ENCODE results near the gene SMC1A.

SMC1A gene

DNA sequence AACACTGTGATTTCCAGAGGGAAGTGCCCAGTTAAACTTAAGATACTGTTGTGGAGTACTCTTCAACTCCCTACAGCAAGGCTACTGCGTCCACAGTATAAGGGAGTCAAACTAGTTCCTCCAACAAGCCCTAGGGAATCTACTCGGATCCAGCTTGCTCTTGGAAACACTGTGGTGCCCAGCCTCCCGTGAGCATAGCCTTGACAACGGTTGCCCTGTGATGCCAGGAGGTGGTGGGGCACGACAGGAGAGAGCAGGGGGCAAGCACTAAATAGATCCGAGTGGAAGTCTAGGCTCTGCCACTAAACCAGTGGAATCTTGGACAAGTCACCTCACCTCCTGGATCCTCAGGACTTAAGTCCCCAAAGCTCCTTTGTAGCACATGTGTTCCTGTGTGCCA, 45.6 kb downstream of the SMC1A start (continued):
- TF ChIP-seq, protein P1, sequence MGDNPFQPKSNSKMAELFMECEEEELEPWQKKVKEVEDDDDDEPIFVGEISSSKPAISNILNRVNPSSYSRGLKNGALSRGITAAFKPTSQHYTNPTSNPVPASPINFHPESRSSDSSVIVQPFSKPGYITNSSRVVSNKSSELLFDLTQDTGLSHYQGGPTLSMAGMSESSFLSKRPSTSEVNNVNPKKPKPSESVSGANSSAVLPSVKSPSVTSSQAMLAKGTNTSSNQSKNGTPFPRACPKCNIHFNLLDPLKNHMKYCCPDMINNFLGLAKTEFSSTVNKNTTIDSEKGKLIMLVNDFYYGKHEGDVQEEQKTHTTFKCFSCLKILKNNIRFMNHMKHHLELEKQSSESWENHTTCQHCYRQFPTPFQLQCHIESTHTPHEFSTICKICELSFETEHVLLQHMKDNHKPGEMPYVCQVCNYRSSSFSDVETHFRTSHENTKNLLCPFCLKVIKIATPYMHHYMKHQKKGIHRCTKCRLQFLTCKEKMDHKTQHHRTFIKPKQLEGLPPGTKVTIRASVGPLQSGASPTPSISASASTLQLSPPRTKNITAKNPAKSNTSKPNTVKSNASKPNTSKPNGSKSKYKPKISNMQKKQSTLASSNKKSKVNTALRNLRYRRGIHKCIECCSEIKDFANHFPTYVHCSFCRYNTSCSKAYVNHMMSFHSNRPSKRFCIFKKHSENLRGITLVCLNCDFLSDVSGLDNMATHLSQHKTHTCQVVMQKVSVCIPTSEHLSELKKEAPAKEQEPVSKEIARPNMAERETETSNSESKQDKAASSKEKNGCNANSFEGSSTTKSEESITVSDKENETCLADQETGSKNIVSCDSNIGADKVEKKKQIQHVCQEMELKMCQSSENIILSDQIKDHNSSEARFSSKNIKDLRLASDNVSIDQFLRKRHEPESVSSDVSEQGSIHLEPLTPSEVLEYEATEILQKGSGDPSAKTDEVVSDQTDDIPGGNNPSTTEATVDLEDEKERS (tag by site-specific recombination; IDR thresholded peaks at IDR 0.05), result no peak

DNA sequence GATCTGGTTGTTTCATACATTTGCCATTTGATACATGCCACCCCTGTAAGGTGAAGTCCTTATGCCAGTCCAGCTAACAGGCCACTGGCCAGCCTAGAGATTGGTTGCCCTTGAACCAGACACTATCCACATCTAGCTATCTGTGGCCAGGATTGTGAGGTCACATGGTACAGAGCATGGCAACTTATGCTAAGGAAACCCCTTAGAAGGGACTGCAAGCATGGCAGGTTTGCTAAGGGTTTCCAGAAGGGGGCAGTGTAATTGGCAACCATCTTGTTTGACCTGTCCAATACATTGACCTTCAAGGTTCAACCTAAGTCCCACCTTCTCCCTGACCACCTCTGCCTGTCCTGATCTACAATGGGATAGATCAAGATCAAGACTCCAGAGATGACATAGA, 47.5 kb downstream of the SMC1A start:
- H3K9me3 ChIP-seq (ENCODE audit: control insufficient read depth, insufficient read depth, low read depth, low read length), result no peaks in the 10 kb centered on the region
- no peak overlapping the region for H3K4me3 ChIP-seq (ENCODE audit: low read depth, low read length)
- H3K4me1 ChIP-seq (ENCODE audit: control insufficient read depth, insufficient read depth, low read length), result no peaks in the 10 kb centered on the region
- ChIA-PET CTCF (interaction anchor here (0.5 to 2.4 kb wide), 10 partner anchors 12 to 92 kb away, joined by 3 to 13 read pairs (median 4); no protein-coding TSS in a partner anchor), POLR2A (interaction anchor here (6.3 kb wide), 1 partner anchor 47 kb away, joined by 29 read pairs; the partner anchor contains the start of genes RIBC1 and SMC1A)
- peaks cover 30 to 45% of the 10 kb centered on the region in 2 experiments for H3K36me3 ChIP-seq (ENCODE audit: control insufficient read depth in 2 of 2, insufficient read depth in 1 of 2, low read length in 2 of 2)
- no peak for TF ChIP-seq ZNF521 (tag by site-specific recombination; IDR thresholded peaks at IDR 0.05)
- TF ChIP-seq TRIM28 (IDR thresholded peaks at IDR 0.05; ENCODE audit: borderline replicate concordance, low read length), result 0 out of 2 replicates have a peak, but pooled peaks have one; percentile 41
- peak; percentile 59 for TF ChIP-seq ZXDB (tag by site-specific recombination; IDR thresholded peaks at IDR 0.05)
- no peak overlapping the region for H3K27ac ChIP-seq (ENCODE audit: extremely low read depth, low read depth, low read length)

DNA sequence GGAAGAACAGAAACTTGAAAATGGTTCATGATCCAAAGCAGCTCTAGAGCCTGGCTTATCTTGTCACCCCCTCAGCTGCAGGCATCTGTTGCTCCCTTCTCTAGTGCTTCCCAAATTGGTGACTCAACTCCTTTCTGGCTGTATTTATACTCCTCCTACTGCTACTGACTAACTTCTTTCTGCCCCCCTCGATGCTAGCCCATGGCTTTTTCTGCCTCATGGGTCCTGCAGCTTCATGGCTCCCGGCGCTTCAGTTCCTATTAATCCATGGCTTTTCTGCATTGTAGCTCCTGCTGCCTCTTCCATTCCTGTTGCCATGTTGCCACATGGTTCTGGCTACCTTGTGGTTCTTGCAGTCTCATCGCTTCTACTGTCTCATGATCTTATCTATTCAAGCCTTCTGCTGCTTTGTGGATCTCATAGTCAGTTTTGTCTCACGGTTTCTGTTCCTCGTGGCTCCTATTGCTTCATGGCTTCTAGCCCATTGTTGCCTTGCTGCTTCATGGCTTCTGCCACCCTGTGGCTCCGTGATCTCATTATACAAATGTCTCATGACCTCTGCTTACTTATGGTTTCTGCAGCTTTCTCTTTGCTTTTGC, 48.1 kb downstream of the SMC1A start:
- Histone ChIP-seq H3K9me3 (ENCODE audit: control insufficient read depth, insufficient read depth, low read depth, low read length) (no peaks in the 10 kb centered on the region), H3K4me1 (ENCODE audit: control insufficient read depth, insufficient read depth, low read length) (no peaks in the 10 kb centered on the region), H3K4me3 (ENCODE audit: low read depth, low read length) (no peak overlapping the region), H3K27ac (ENCODE audit: extremely low read depth, low read depth, low read length) (no peak overlapping the region), H3K36me3 (ENCODE audit: control insufficient read depth in 2 of 2, insufficient read depth in 1 of 2, low read length in 2 of 2) (peaks cover 24 to 39% of the 10 kb centered on the region in 2 experiments; a peak in 2 of 3 replicates)
- ChIA-PET POLR2A (interaction anchor here (6.3 kb wide), 1 partner anchor 48 kb away, joined by 29 read pairs; the partner anchor contains the start of genes RIBC1 and SMC1A), CTCF (interaction anchor here (0.5 to 2.4 kb wide), 11 partner anchors 12 to 91 kb away, joined by 3 to 13 read pairs (median 4); no protein-coding TSS in a partner anchor)
- TF ChIP-seq ZNF776 (tag by site-specific recombination; IDR thresholded peaks at IDR 0.05; ENCODE audit: borderline replicate concordance), result no peak
- TF ChIP-seq ZNF600 (tag by site-specific recombination; IDR thresholded peaks at IDR 0.05), result peak; percentile 17; the same call in 1 of the 2 replicates
- TF ChIP-seq ZNF530 (tag by site-specific recombination; IDR thresholded peaks at IDR 0.05; ENCODE audit: low read depth), result no peak
- TF ChIP-seq ZNF223 (tag by site-specific recombination; IDR thresholded peaks at IDR 0.05), result no peak
- no peak for TF ChIP-seq ZBTB1 (tag by site-specific recombination; IDR thresholded peaks at IDR 0.05)
- no peak for TF ChIP-seq ZNF239 (tag by site-specific recombination; IDR thresholded peaks at IDR 0.05)
- no peak for TF ChIP-seq ZNF324 (tag by site-specific recombination; IDR thresholded peaks at IDR 0.05)
- TF ChIP-seq, protein P2, sequence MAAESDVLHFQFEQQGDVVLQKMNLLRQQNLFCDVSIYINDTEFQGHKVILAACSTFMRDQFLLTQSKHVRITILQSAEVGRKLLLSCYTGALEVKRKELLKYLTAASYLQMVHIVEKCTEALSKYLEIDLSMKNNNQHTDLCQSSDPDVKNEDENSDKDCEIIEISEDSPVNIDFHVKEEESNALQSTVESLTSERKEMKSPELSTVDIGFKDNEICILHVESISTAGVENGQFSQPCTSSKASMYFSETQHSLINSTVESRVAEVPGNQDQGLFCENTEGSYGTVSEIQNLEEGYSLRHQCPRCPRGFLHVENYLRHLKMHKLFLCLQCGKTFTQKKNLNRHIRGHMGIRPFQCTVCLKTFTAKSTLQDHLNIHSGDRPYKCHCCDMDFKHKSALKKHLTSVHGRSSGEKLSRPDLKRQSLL (tag by site-specific recombination; IDR thresholded peaks at IDR 0.05), result 0 out of 2 replicates have a peak, but pooled peaks have one; percentile 33
- TF ChIP-seq MEIS1 (CRISPR knock-in tag; IDR thresholded peaks at IDR 0.05; ENCODE audit: borderline replicate concordance), result no peak
- peak; percentile 92 for TF ChIP-seq GLIS1 (tag by site-specific recombination; IDR thresholded peaks at IDR 0.05)
- TF ChIP-seq, protein P3, sequence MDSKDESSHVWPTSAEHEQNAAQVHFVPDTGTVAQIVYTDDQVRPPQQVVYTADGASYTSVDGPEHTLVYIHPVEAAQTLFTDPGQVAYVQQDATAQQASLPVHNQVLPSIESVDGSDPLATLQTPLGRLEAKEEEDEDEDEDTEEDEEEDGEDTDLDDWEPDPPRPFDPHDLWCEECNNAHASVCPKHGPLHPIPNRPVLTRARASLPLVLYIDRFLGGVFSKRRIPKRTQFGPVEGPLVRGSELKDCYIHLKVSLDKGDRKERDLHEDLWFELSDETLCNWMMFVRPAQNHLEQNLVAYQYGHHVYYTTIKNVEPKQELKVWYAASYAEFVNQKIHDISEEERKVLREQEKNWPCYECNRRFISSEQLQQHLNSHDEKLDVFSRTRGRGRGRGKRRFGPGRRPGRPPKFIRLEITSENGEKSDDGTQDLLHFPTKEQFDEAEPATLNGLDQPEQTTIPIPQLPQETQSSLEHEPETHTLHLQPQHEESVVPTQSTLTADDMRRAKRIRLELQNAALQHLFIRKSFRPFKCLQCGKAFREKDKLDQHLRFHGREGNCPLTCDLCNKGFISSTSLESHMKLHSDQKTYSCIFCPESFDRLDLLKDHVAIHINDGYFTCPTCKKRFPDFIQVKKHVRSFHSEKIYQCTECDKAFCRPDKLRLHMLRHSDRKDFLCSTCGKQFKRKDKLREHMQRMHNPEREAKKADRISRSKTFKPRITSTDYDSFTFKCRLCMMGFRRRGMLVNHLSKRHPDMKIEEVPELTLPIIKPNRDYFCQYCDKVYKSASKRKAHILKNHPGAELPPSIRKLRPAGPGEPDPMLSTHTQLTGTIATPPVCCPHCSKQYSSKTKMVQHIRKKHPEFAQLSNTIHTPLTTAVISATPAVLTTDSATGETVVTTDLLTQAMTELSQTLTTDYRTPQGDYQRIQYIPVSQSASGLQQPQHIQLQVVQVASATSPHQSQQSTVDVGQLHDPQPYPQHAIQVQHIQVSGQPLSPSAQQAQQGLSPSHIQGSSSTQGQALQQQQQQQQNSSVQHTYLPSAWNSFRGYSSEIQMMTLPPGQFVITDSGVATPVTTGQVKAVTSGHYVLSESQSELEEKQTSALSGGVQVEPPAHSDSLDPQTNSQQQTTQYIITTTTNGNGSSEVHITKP (tag by site-specific recombination; IDR thresholded peaks at IDR 0.05), result peak; percentile 28; the same call in 1 of the 2 replicates
- TF ChIP-seq SCRT1 (tag by site-specific recombination; IDR thresholded peaks at IDR 0.05; ENCODE audit: borderline replicate concordance), result peak; percentile 71
- TF ChIP-seq, protein P4, sequence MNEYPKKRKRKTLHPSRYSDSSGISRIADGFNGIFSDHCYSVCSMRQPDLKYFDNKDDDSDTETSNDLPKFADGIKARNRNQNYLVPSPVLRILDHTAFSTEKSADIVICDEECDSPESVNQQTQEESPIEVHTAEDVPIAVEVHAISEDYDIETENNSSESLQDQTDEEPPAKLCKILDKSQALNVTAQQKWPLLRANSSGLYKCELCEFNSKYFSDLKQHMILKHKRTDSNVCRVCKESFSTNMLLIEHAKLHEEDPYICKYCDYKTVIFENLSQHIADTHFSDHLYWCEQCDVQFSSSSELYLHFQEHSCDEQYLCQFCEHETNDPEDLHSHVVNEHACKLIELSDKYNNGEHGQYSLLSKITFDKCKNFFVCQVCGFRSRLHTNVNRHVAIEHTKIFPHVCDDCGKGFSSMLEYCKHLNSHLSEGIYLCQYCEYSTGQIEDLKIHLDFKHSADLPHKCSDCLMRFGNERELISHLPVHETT (tag by site-specific recombination; IDR thresholded peaks at IDR 0.05), result no peak
- TF ChIP-seq ZIC2 (tag by site-specific recombination; IDR thresholded peaks at IDR 0.05), result peak; percentile 9; the same call in 1 of the 2 replicates
- 0 out of 2 replicates have a peak, but pooled peaks have one; percentile 8 for TF ChIP-seq ZNF2 (tag by site-specific recombination; IDR thresholded peaks at IDR 0.05)
- peak; percentile 74 for TF ChIP-seq OSR2 (tag by site-specific recombination; IDR thresholded peaks at IDR 0.05)
- 0 out of 2 replicates have a peak, but pooled peaks have one; percentile 24 for TF ChIP-seq ZBTB17 (tag by site-specific recombination; IDR thresholded peaks at IDR 0.05)
- TF ChIP-seq SCRT2 (tag by site-specific recombination; IDR thresholded peaks at IDR 0.05), result peak; percentile 92
- peak; percentile 62; the same call in 1 of the 2 replicates for TF ChIP-seq GLIS2 (tag by site-specific recombination; IDR thresholded peaks at IDR 0.05)
- no peak; the same call in 1 of the 2 replicates for TF ChIP-seq ZFP37 (tag by site-specific recombination; IDR thresholded peaks at IDR 0.05)
